Activated naive CD8-positive, alpha-beta T cell (primary cell): Measurements from ENCODE around the gene SPEM1.

Source experiments
- H3K27ac Mint-ChIP-seq: one replicate; pipeline ENCODE4 v1.8.0; 2021; ENCODE audit warnings: mixed read lengths
- H3K27me3 Mint-ChIP-seq: one replicate; pipeline ENCODE4 v1.8.0; 2021; ENCODE audit warnings: mixed read lengths
- H3K36me3 Mint-ChIP-seq: one replicate; pipeline ENCODE4 v1.8.0; 2021; ENCODE audit warnings: mixed read lengths
- H3K4me1 Mint-ChIP-seq: one replicate; pipeline ENCODE4 v1.8.0; 2021; ENCODE audit warnings: low read depth, mixed read lengths
- H3K4me3 Mint-ChIP-seq: one replicate; pipeline ENCODE4 v1.8.0; 2021; ENCODE audit warnings: mild to moderate bottlenecking, mixed read lengths
- H3K9me3 Mint-ChIP-seq: one replicate; pipeline ENCODE4 v1.8.0; 2021; ENCODE audit warnings: low read depth, mixed read lengths

The SPEM1 gene

GRCh38 chr17:7425316-7425715 lies 5.2 kb downstream of the SPEM1 start, which contains the start of gene SPEM2:
SPEM2 (plus strand) TSS chr17:7425616; CDS start chr17:7425689, 73 bp downstream.
- no peaks in the 10 kb centered on the region for H3K9me3 Mint-ChIP-seq
- H3K4me1 Mint-ChIP-seq, result no peaks in the 10 kb centered on the region
- no peaks in the 10 kb centered on the region for H3K36me3 Mint-ChIP-seq
- no peaks in the 10 kb centered on the region for H3K27me3 Mint-ChIP-seq
- no peak within 1 kb of the TSS for H3K27ac Mint-ChIP-seq
- no peak within 1 kb of the TSS for H3K4me3 Mint-ChIP-seq

GRCh38 chr17:7425756-7426155 lies 5.6 kb downstream of the SPEM1 start:
- H3K36me3 Mint-ChIP-seq, result no peaks in the 10 kb centered on the region
- H3K4me1 Mint-ChIP-seq, result no peaks in the 10 kb centered on the region
- H3K9me3 Mint-ChIP-seq, result no peaks in the 10 kb centered on the region

GRCh38 chr17:7426203-7426863 lies 6.2 kb downstream of the SPEM1 start:
- H3K27me3 Mint-ChIP-seq, result no peaks in the 10 kb centered on the region
- no peaks in the 10 kb centered on the region for H3K4me1 Mint-ChIP-seq
- no peak overlapping the region for H3K27ac Mint-ChIP-seq
- H3K36me3 Mint-ChIP-seq, result no peaks in the 10 kb centered on the region
- no peaks in the 10 kb centered on the region for H3K9me3 Mint-ChIP-seq
- H3K4me3 Mint-ChIP-seq, result no peak overlapping the region

More at GRCh38 chr17:7425756-7426155, 5.6 kb downstream of the SPEM1 start:
- no peak overlapping the region for H3K27ac Mint-ChIP-seq
- no peaks in the 10 kb centered on the region for H3K27me3 Mint-ChIP-seq
- no peak overlapping the region for H3K4me3 Mint-ChIP-seq

GRCh38 chr17:7426896-7427489 lies 6.9 kb downstream of the SPEM1 start:
- Mint-ChIP-seq H3K36me3 (no peaks in the 10 kb centered on the region), H3K9me3 (no peaks in the 10 kb centered on the region), H3K27ac (no peak overlapping the region), H3K27me3 (no peaks in the 10 kb centered on the region), H3K4me3 (no peak overlapping the region), H3K4me1 (no peaks in the 10 kb centered on the region)

- H3K27ac Mint-ChIP-seq, result no peak overlapping the region
- no peak overlapping the region for H3K4me3 Mint-ChIP-seq
- no peaks in the 10 kb centered on the region for H3K9me3 Mint-ChIP-seq
- no peaks in the 10 kb centered on the region for H3K27me3 Mint-ChIP-seq
- H3K36me3 Mint-ChIP-seq, result no peaks in the 10 kb centered on the region
- H3K4me1 Mint-ChIP-seq, result no peaks in the 10 kb centered on the region
Observed at GRCh38 chr17:7427549-7427948, 7.4 kb downstream of the SPEM1 start.

GRCh38 chr17:7428557-7428956 lies 8.4 kb downstream of the SPEM1 start, which contains the start of gene SPEM3:
SPEM3 (plus strand) TSS chr17:7428857; CDS start chr17:7428903, 46 bp downstream.
- Mint-ChIP-seq H3K27me3 (no peaks in the 10 kb centered on the region), H3K4me3 (no peak within 1 kb of the TSS), H3K9me3 (no peaks in the 10 kb centered on the region), H3K36me3 (no peaks in the 10 kb centered on the region), H3K4me1 (no peaks in the 10 kb centered on the region), H3K27ac (no peak within 1 kb of the TSS)

GRCh38 chr17:7429722-7430121 lies 9.6 kb downstream of the SPEM1 start:
- H3K27me3 Mint-ChIP-seq, result no peaks in the 10 kb centered on the region
- H3K9me3 Mint-ChIP-seq, result no peaks in the 10 kb centered on the region
- no peak overlapping the region for H3K4me3 Mint-ChIP-seq
- H3K27ac Mint-ChIP-seq, result no peak overlapping the region
- no peaks in the 10 kb centered on the region for H3K4me1 Mint-ChIP-seq
- no peaks in the 10 kb centered on the region for H3K36me3 Mint-ChIP-seq

GRCh38 chr17:7431231-7431630 lies 11.1 kb downstream of the SPEM1 start:
- Mint-ChIP-seq H3K27ac (no peak overlapping the region), H3K27me3 (no peaks in the 10 kb centered on the region), H3K4me3 (no peak overlapping the region), H3K9me3 (no peaks in the 10 kb centered on the region), H3K36me3 (no peaks in the 10 kb centered on the region), H3K4me1 (peaks cover 10% of the 10 kb centered on the region)

GRCh38 chr17:7432296-7432695 lies 12.2 kb downstream of the SPEM1 start:
- no peaks in the 10 kb centered on the region for H3K27me3 Mint-ChIP-seq
- H3K4me1 Mint-ChIP-seq, result peaks cover 17% of the 10 kb centered on the region
- H3K9me3 Mint-ChIP-seq, result no peaks in the 10 kb centered on the region
- no peak overlapping the region for H3K27ac Mint-ChIP-seq
- no peaks in the 10 kb centered on the region for H3K36me3 Mint-ChIP-seq
- no peak overlapping the region for H3K4me3 Mint-ChIP-seq

GRCh38 chr17:7435676-7436555 lies 15.8 kb downstream of the SPEM1 start:
- H3K27me3 Mint-ChIP-seq, result peaks cover 5% of the 10 kb centered on the region
- peak overlapping the region; percentile 94 for H3K4me3 Mint-ChIP-seq
- peaks cover 37% of the 10 kb centered on the region for H3K4me1 Mint-ChIP-seq

GRCh38 chr17:7436556-7437368 lies 16.6 kb downstream of the SPEM1 start:
- Mint-ChIP-seq H3K4me3 (peak overlapping the region; percentile 94), H3K4me1 (peaks cover 37% of the 10 kb centered on the region), H3K27me3 (peaks cover 5% of the 10 kb centered on the region), H3K27ac (peak overlapping the region; percentile 92), H3K36me3 (no peaks in the 10 kb centered on the region), H3K9me3 (no peaks in the 10 kb centered on the region)

More at GRCh38 chr17:7435676-7436555, 15.8 kb downstream of the SPEM1 start:
- Mint-ChIP-seq H3K9me3 (no peaks in the 10 kb centered on the region), H3K27ac (peak overlapping the region; percentile 92), H3K36me3 (no peaks in the 10 kb centered on the region)

GRCh38 chr17:7437369-7437863 lies 17.3 kb downstream of the SPEM1 start:
- Mint-ChIP-seq H3K27me3 (peaks cover 6% of the 10 kb centered on the region), H3K36me3 (no peaks in the 10 kb centered on the region), H3K9me3 (no peaks in the 10 kb centered on the region), H3K4me1 (peaks cover 37% of the 10 kb centered on the region), H3K27ac (peak overlapping the region; percentile 41), H3K4me3 (peak overlapping the region; percentile 83)

- no peaks in the 10 kb centered on the region for H3K36me3 Mint-ChIP-seq
- peaks cover 7% of the 10 kb centered on the region for H3K27me3 Mint-ChIP-seq
- no peaks in the 10 kb centered on the region for H3K9me3 Mint-ChIP-seq
- H3K4me3 Mint-ChIP-seq, result peak overlapping the region; percentile 83
- H3K4me1 Mint-ChIP-seq, result peaks cover 37% of the 10 kb centered on the region
- peak overlapping the region; percentile 41 for H3K27ac Mint-ChIP-seq
Observed at GRCh38 chr17:7437950-7438614, 18.0 kb downstream of the SPEM1 start.
